D721Med (cell line): ENCODE results near the gene SEZ6L2.

Experiments used
- DNase-seq: peaks from one replicate; pipeline ENCODE4 v3.0.0; 2011; ENCODE audit warnings: low spot score; ENCODE audit not compliant: insufficient read length
- FAIRE-seq: peaks from 2 replicates; lab custom pipeline; 2011; peaks lifted over from hg19 to GRCh38; lab: Jason Lieb, UNC
- CTCF ChIP-seq: IDR thresholded peaks from 2 replicates; pipeline ENCODE4 v1.5.1; 2012; ENCODE audit warnings: mild to moderate bottlenecking, control low read depth; ENCODE audit not compliant: insufficient read depth; ENCODE audit errors: missing control alignments

Gene SEZ6L2

GRCh38 chr16:29881050-29881449 is 18.3 kb downstream of the SEZ6L2 start:
- DNase-seq (no peak), FAIRE-seq (no peak)
- no peak for TF ChIP-seq CTCF

DNA sequence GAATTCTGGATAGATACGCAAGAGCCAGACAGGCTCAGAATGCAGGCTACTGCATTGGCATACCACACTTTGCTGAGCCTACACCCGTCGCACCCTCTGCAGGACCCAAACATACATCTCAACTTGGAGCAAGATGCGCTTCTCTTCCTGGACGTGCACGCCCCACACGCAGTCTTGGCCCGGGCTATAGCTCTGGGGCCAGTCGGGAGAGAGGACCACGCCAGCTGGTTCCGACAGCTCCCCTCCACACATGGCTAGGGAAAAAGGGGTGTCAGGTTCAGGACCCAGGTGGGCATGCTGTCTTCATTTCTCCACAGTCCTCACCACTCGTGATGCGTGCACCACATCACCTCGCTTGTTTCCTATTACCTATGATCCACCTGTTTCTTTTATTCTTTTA is 21.2 kb downstream of the SEZ6L2 start:
- no peak for TF ChIP-seq CTCF
- FAIRE-seq, result no peak
- DNase-seq, result no peak

GRCh38 chr16:29877266-29877961 is 21.9 kb downstream of the SEZ6L2 start:
- DNase-seq (no peak), FAIRE-seq (no peak)
- TF ChIP-seq CTCF, result no peak

GRCh38 chr16:29876594-29877249 is 22.6 kb downstream of the SEZ6L2 start:
- no peak for TF ChIP-seq CTCF
- FAIRE-seq, result no peak
- no peak for DNase-seq

DNA sequence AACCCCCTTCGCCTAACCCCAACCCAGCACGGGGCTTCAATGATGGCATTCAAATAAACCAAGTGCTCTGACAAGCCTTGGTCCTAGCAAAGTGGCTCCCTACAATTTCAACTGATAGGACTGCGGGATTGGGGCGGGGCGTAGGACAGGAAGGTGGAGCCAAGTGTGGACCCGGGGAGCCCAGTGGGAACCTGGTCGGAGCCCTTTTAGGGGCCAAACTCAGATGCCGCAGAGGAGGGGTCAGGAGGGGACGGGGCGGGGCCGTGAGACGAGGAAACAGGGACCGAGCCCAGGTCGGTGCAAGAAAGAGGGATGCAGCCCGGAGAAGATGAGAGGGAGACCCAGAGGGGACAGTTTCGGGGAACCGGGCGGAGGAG is 23.1 kb downstream of the SEZ6L2 start:
- DNase-seq (no peak), FAIRE-seq (no peak)
- no peak for TF ChIP-seq CTCF

DNA sequence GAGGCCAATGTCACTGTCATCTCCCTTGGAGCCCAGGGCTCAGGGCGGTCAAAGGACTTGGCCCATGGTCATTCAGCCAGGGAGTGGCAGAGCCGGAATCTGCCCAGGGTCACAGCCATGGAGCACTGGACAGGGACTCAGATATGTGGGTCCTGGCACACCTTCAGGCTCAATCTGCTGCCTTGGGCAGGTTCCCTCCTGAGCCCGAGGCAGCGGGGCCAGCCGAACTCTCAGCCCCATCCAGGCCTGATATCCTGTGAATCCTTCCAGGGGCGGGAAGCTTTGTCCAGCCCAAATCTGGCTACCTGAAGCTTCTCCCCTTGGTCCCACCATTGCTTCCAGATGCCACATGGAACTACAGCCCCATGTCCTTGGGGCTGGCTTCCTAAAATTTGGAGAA is 24.1 kb downstream of the SEZ6L2 start:
- DNase-seq (no peak), FAIRE-seq (no peak)
- TF ChIP-seq CTCF, result no peak

DNA sequence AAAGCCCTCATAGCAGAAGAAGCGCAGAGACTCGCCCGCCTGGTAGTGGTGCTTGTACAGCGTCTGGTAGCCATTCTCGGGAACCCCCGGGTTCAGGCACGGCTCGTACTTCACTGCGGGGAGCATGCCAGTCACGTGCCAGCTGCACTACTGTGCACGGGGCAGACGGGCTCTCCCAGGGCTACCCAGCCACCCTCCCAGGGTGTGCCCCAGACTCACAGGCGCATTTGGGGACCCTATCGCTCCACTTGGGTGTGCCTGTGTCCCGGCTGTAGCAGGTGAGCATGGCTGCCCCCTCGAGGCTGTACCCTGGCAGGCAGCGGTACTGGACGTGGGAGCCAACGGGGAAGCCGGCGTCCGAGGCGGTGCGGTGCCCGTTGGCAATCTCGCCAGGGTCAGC is 26.0 kb downstream of the SEZ6L2 start:
- TF ChIP-seq CTCF, result no peak
- FAIRE-seq (no peak), DNase-seq (no peak)
